Suppressor macrophage treated with lipopolysaccharide for 4 hours (primary cell): Measurements from ENCODE around the gene KCMF1.

Experiments
- DNase-seq: peaks from one replicate; pipeline ENCODE4 v3.0.0-alpha.2; 2020

KCMF1 gene

GRCh38 chr2:84986018-84986417 is 15.1 kb downstream of the KCMF1 start:
- no peak for DNase-seq

GRCh38 chr2:84989422-84989821 is 18.5 kb downstream of the KCMF1 start:
- no peak for DNase-seq

- no peak for DNase-seq
These were observed 19.0 kb downstream of the KCMF1 start for GRCh38 chr2:84989927-84990326.

GRCh38 chr2:84991404-84992160 is 20.6 kb downstream of the KCMF1 start:
- no peak for DNase-seq

- no peak for DNase-seq
These were observed 24.9 kb downstream of the KCMF1 start for GRCh38 chr2:84995826-84996225.

GRCh38 chr2:84996909-84997308 is 25.9 kb downstream of the KCMF1 start:
- DNase-seq, result no peak

- peak; percentile 59 for DNase-seq
These were observed 28.6 kb downstream of the KCMF1 start for GRCh38 chr2:84999553-84999955.

- no peak for DNase-seq
These were observed 30.6 kb downstream of the KCMF1 start for GRCh38 chr2:85001595-85001994.

GRCh38 chr2:85002534-85002933 is 31.6 kb downstream of the KCMF1 start:
- no peak for DNase-seq

- no peak for DNase-seq
These were observed 37.3 kb downstream of the KCMF1 start for GRCh38 chr2:85008252-85008651.

- peak; percentile 45 for DNase-seq
These were observed 38.2 kb downstream of the KCMF1 start for GRCh38 chr2:85009019-85009618.

GRCh38 chr2:85010404-85010803 is 39.4 kb downstream of the KCMF1 start:
- DNase-seq, result no peak

GRCh38 chr2:85011098-85011497 is 40.1 kb downstream of the KCMF1 start:
- peak; percentile 40 for DNase-seq

GRCh38 chr2:85011747-85012146 is 40.8 kb downstream of the KCMF1 start:
- no peak for DNase-seq

- DNase-seq, result no peak
These were observed 41.5 kb downstream of the KCMF1 start for GRCh38 chr2:85012431-85012830.

GRCh38 chr2:85012855-85013254 is 41.9 kb downstream of the KCMF1 start:
- peak; percentile 65 for DNase-seq

- DNase-seq, result peak; percentile 57
These were observed 44.8 kb downstream of the KCMF1 start for GRCh38 chr2:85015653-85016360.

GRCh38 chr2:85016446-85016845 is 45.5 kb downstream of the KCMF1 start:
- peak; percentile 42 for DNase-seq

GRCh38 chr2:85017411-85018048 is 46.6 kb downstream of the KCMF1 start:
- peak; percentile 12 for DNase-seq

- DNase-seq, result peak; percentile 16
These were observed 47.1 kb downstream of the KCMF1 start for GRCh38 chr2:85018049-85018447.

- DNase-seq, result no peak
These were observed 48.2 kb downstream of the KCMF1 start for GRCh38 chr2:85019121-85019520.

- DNase-seq, result no peak
These were observed 51.3 kb downstream of the KCMF1 start for GRCh38 chr2:85022232-85022631.

- no peak for DNase-seq
These were observed 53.5 kb downstream of the KCMF1 start for GRCh38 chr2:85024372-85025047.
